Endothelial cell of umbilical vein (primary cell): Measurements from ENCODE around the gene ATP1B2. TPM values are rescaled to one million over a fixed set of nuclear protein-coding genes. Genes with fewer than 3 reads are reported as not detected.

Source experiments
- Bru-seq: library from RNA; stranded (reverse); fragments of 400-500 nt; gene quantifications from one replicate; lab custom pipeline; 2021; lab: Mats Ljungman, UMichigan
- BruChase-seq, 2 experiments: library from RNA; stranded (reverse); fragments of 400-500 nt; gene quantifications; one replicate each; lab custom pipeline; 2021; lab: Mats Ljungman, UMichigan
- BruUV-seq: library from RNA; stranded (reverse); fragments of 400-500 nt; replicated peaks from 2 replicates; lab custom pipeline; 2021; lab: Mats Ljungman, UMichigan
- CTCF ChIA-PET: fragments of 300-600, 350-600 bp; sonication (Branson Sonifier 250); formaldehyde crosslinking; loops from one replicate; lab custom pipeline; 2021; ENCODE audit warnings: antibody characterized with exemption, inconsistent platforms; lab: Charles Lee
- POLR2A ChIA-PET: fragments of 300-600, 350-600 bp; sonication (Branson Sonifier 250); formaldehyde crosslinking; loops from one replicate; lab custom pipeline; 2021; ENCODE audit warnings: antibody characterized with exemption, inconsistent platforms; lab: Charles Lee
- DNase-seq: peaks from one replicate; pipeline ENCODE4 v3.0.0-alpha.2; 2011; ENCODE audit warnings: low read depth, low spot score
- FAIRE-seq: peaks from 2 replicates; lab custom pipeline; 2011; peaks lifted over from hg19 to GRCh38; lab: Jason Lieb, UNC
- H2AFZ ChIP-seq: 2 replicates; pipeline ENCODE4 v1.6.0; 2012; ENCODE audit warnings: low read depth, low read length, control low read depth, inconsistent platforms
- H3K27ac ChIP-seq: 2 replicates; pipeline ENCODE4 v1.5.1; 2011; ENCODE audit warnings: low read depth, mild to moderate bottlenecking, control low read depth, low read length, moderate library complexity; ENCODE audit not compliant: insufficient read depth
- H3K27me3 ChIP-seq, 2 experiments: 2 replicates each; pipeline versions ENCODE4 v1.6.0 to v1.6.1; 2011; ENCODE audit warnings: low read length in 2 of 2, mixed read lengths in 1 of 2; ENCODE audit not compliant: control insufficient read depth in 2 of 2, insufficient read depth in 2 of 2
- H3K36me3 ChIP-seq, 2 experiments: 2 replicates in 1 of 2; 3 replicates in 1 of 2; pipeline ENCODE4 v1.5.1; 2011; ENCODE audit warnings: low read length in 2 of 2, mild to moderate bottlenecking in 1 of 2, moderate library complexity in 1 of 2; ENCODE audit not compliant: control insufficient read depth in 2 of 2, insufficient read depth in 2 of 2; ENCODE audit errors: extremely low read depth in 1 of 2
- H3K4me1 ChIP-seq: 3 replicates; pipeline ENCODE4 v1.5.1; 2011; ENCODE audit warnings: mild to moderate bottlenecking, low read length; ENCODE audit not compliant: control insufficient read depth, insufficient read depth; ENCODE audit errors: extremely low read depth
- H3K4me2 ChIP-seq: 2 replicates; pipeline ENCODE4 v1.6.1; 2011; ENCODE audit warnings: low read length, control low read depth, mixed read lengths; ENCODE audit not compliant: insufficient read depth
- H3K4me3 ChIP-seq, 3 experiments: fragments of 200-600 bp in 1 of 3; sonication (generic), shearing (Covaris generic) in 1 of 3; replicated peaks in 1 of 3; 2 replicates each; pipeline ENCODE4 v1.5.1; 2011 to 2016; ENCODE audit warnings: control low read depth in 3 of 3, low read length in 3 of 3, mild to moderate bottlenecking in 2 of 3, inconsistent platforms in 1 of 3, low read depth in 1 of 3, moderate library complexity in 1 of 3; ENCODE audit not compliant: insufficient read depth in 1 of 3
- H3K79me2 ChIP-seq: 2 replicates; pipeline ENCODE4 v1.6.0; 2012; ENCODE audit warnings: low read length, inconsistent platforms; ENCODE audit not compliant: control insufficient read depth, insufficient read depth
- H3K9ac ChIP-seq: replicated peaks from 2 replicates; pipeline ENCODE3; 2011; ENCODE audit warnings: low read length, control low read depth; ENCODE audit not compliant: insufficient read depth; ENCODE audit errors: extremely low read depth
- H3K9me1 ChIP-seq: replicated peaks from 3 replicates; pipeline ENCODE4 v1.6.0; 2011; ENCODE audit warnings: mild to moderate bottlenecking, low read length; ENCODE audit not compliant: control insufficient read depth, insufficient read depth; ENCODE audit errors: extremely low read depth
- H3K9me3 ChIP-seq: replicated peaks from 2 replicates; pipeline ENCODE4 v1.5.1; 2012; ENCODE audit warnings: low read length, inconsistent platforms; ENCODE audit not compliant: control insufficient read depth, insufficient read depth
- H4K20me1 ChIP-seq: replicated peaks from 2 replicates; pipeline ENCODE3; 2011; ENCODE audit warnings: mild to moderate bottlenecking, low read length; ENCODE audit not compliant: control insufficient read depth, insufficient read depth; ENCODE audit errors: extremely low read depth
- EZH2 ChIP-seq: IDR thresholded peaks from 2 replicates; pipeline ENCODE4 v1.6.1; 2012; ENCODE audit warnings: borderline replicate concordance, low read depth, mild to moderate bottlenecking, moderate library complexity, low read length, inconsistent platforms; ENCODE audit not compliant: severe bottlenecking
- FOS ChIP-seq: IDR thresholded peaks from 2 replicates; pipeline ENCODE4 v1.6.1; 2011; ENCODE audit warnings: mild to moderate bottlenecking, low read length, moderate library complexity, borderline replicate concordance; ENCODE audit not compliant: insufficient read depth
- GATA2 ChIP-seq: IDR thresholded peaks from 2 replicates; pipeline ENCODE4 v1.7.0; 2011; ENCODE audit warnings: low read depth, mild to moderate bottlenecking, moderate library complexity, mixed read lengths, low read length; ENCODE audit not compliant: insufficient read length, insufficient read depth
- JUN ChIP-seq: IDR thresholded peaks from 2 replicates; pipeline ENCODE4 v1.6.1; 2011; ENCODE audit warnings: borderline replicate concordance, low read depth; ENCODE audit not compliant: insufficient read length, insufficient read depth
- MYC ChIP-seq: IDR thresholded peaks from one replicate; pipeline ENCODE4 v1.6.1; 2011; ENCODE audit warnings: mild to moderate bottlenecking, low read depth, low read length
- POLR2A ChIP-seq: IDR thresholded peaks from 2 replicates; pipeline ENCODE4 v1.6.1; 2012; ENCODE audit warnings: low read depth, mild to moderate bottlenecking, control low read depth, low read length
- POLR2AphosphoS5 ChIP-seq: IDR thresholded peaks from 2 replicates; pipeline ENCODE4 v1.6.1; 2012; ENCODE audit warnings: low read depth, mild to moderate bottlenecking, control low read depth, low read length, moderate library complexity; ENCODE audit not compliant: insufficient read depth
- dilution Hi-C: fragments of 300-500 bp; cut with MboI; formaldehyde crosslinking; loops from one replicate; pipeline ENCODE4 v1.15.0; 2019; ENCODE audit warnings: low sequenced_read_pairs; ENCODE audit not compliant: extremely low pct_ligation_motif_present
- intact Hi-C: fragments of 100-400 bp; cut with micrococcal nuclease; formaldehyde crosslinking; loops from one replicate; pipeline ENCODE4 v1.10.0; 2022
- long read RNA-seq: library from polyadenylated mRNA; stranded (forward); transcript quantifications from one replicate; pipeline ENCODE4 v2.0.0, GENCODE V29; 2021
- polyA minus RNA-seq, 3 experiments: library from RNA; depleted of rRNA, polyadenylated mRNA; stranded (reverse); fragments of >200 nt; gene quantifications; 1 replicate in 1 of 3; 2 replicates in 2 of 3; pipeline ENCODE4 v1.2.3, GENCODE V29; 2011
- polyA plus RNA-seq, 4 experiments: library from polyadenylated mRNA; depleted of rRNA in 3 of 4; stranded (reverse) in 3 of 4; unstranded in 1 of 4; fragments of >200 nt; gene quantifications; 2 replicates each; pipeline versions ENCODE4 v1.2.1 to v1.2.3, GENCODE V29; 2011 to 2012; ENCODE audit warnings: missing spikeins in 1 of 4
- total RNA-seq: library from RNA; stranded (reverse); gene quantifications from 2 replicates; pipeline ENCODE4 v1.2.3, GENCODE V29; 2021
- TF ChIP-seq, protein P1 (sequence below), 2 donors: IDR thresholded peaks; 1 replicate in 1 of 2; 2 replicates in 1 of 2; pipeline ENCODE4 v1.5.1; 2011; ENCODE audit warnings: low read length in 2 of 2, mild to moderate bottlenecking in 2 of 2, moderate library complexity in 2 of 2, control low read depth in 1 of 2, inconsistent platforms in 1 of 2, low read depth in 1 of 2; ENCODE audit not compliant: insufficient read depth in 1 of 2; ENCODE audit errors: extremely low read depth in 1 of 2
- TF ChIP-seq, protein P2 (sequence below): IDR thresholded peaks from 2 replicates; pipeline ENCODE4 v1.6.1; 2011; ENCODE audit not compliant: insufficient read depth, insufficient read length

Gene ATP1B2, protein sequence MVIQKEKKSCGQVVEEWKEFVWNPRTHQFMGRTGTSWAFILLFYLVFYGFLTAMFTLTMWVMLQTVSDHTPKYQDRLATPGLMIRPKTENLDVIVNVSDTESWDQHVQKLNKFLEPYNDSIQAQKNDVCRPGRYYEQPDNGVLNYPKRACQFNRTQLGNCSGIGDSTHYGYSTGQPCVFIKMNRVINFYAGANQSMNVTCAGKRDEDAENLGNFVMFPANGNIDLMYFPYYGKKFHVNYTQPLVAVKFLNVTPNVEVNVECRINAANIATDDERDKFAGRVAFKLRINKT
- total RNA-seq (not detected in 2 replicates), polyA plus RNA-seq (0.06 TPM in 1 of 2 replicates, not detected in the other), polyA minus RNA-seq (0.06 TPM in 1 of 2 replicates, not detected in the other), Bru-seq, nascent RNA (not detected), BruChase-seq, experiment 1, labeled RNA remaining after a 6-hour chase (not detected), BruChase-seq, experiment 2, labeled RNA remaining after a 2-hour chase (not detected)
- not detected in 2 replicates for polyA plus RNA-seq (2011; cell fraction: cytosol; rRNA removed)
- not detected in 2 replicates for polyA plus RNA-seq (2011; cell fraction: nucleus; rRNA removed)
- polyA plus RNA-seq (2012) = not detected in 2 replicates
- not detected for polyA minus RNA-seq (2011; cell fraction: cytosol; rRNA and poly(A)+ RNA removed)
- not detected in 2 replicates for polyA minus RNA-seq (2011; cell fraction: nucleus; rRNA and poly(A)+ RNA removed)
- long read RNA-seq = 0 reads

DNA sequence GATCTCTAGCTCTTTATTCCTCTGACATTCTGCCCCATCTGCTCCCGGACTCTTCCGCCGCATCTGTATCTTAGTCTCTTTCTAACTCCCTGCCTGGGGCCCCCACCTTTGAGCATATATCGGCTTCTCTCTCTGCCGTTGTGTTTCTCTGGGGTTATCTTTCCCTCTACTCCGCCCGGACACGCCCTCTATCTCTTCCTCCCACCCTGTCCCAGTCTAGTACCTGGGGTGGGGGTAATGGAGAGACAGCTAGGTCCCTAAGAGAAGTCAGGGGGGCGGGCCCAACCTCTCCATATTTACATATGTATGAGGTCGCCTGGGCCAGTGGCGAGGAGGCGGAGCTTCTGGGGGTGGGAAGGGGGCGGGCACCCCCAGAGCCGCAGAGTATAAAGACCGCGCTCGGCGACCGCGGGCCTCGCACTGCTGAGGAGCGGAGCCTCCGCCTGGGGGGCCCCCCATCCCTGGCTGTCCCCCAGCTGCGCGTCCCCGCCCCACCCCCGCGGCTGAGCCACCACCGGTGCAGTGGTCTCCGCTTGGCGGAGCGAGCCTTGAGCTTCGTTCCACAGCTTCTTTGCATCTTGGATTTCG is at the start of gene ATP1B2:
ATP1B2 (plus strand) TSS at position 418 of the 588 bp plus-strand sequence. CDS start 593 bp downstream, outside the sequence.
- H2AFZ ChIP-seq = peak within 1 kb of the TSS; percentile 12
- BruUV-seq = no TSS peak
- peaks cover 31 to 45% of the 10 kb centered on the region in 2 experiments for H3K27me3 ChIP-seq
- FAIRE-seq (no peak), DNase-seq (peak; percentile 30)
- H3K27ac ChIP-seq = no peak within 1 kb of the TSS
- ChIA-PET POLR2A (interaction anchor here (1.3 kb wide), 1 partner anchor 37 kb away, joined by 5 read pairs; the partner anchor contains the start of genes TP53 and WRAP53), CTCF (interaction anchor here (0.6 to 1.9 kb wide), 9 partner anchors 9 to 74 kb away, joined by 3 to 6 read pairs (median 4); partner anchors contain the start of genes SHBG and TP53)
- dilution Hi-C loops = no loop called here
- peak within 1 kb of the TSS in 1 of 3 experiments; percentile 19 for H3K4me3 ChIP-seq
- peak within 1 kb of the TSS; percentile 25 for H3K4me2 ChIP-seq
- no peaks in the 10 kb centered on the region for H3K9me3 ChIP-seq
- no peaks in the 10 kb centered on the region for H3K4me1 ChIP-seq
- H3K36me3 ChIP-seq = no peaks in the 10 kb centered on the region
- intact Hi-C loops = no loop called here
- H3K79me2 ChIP-seq = no peaks in the 10 kb centered on the region
- TF ChIP-seq FOS = no peak
- no peak for TF ChIP-seq MYC
- TF ChIP-seq POLR2AphosphoS5 = no peak
- TF ChIP-seq, protein P1, sequence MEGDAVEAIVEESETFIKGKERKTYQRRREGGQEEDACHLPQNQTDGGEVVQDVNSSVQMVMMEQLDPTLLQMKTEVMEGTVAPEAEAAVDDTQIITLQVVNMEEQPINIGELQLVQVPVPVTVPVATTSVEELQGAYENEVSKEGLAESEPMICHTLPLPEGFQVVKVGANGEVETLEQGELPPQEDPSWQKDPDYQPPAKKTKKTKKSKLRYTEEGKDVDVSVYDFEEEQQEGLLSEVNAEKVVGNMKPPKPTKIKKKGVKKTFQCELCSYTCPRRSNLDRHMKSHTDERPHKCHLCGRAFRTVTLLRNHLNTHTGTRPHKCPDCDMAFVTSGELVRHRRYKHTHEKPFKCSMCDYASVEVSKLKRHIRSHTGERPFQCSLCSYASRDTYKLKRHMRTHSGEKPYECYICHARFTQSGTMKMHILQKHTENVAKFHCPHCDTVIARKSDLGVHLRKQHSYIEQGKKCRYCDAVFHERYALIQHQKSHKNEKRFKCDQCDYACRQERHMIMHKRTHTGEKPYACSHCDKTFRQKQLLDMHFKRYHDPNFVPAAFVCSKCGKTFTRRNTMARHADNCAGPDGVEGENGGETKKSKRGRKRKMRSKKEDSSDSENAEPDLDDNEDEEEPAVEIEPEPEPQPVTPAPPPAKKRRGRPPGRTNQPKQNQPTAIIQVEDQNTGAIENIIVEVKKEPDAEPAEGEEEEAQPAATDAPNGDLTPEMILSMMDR (IDR thresholded peaks at IDR 0.05; ENCODE audit: extremely low read depth in 1 of 2, insufficient read depth in 1 of 2, low read depth in 1 of 2, low read length in 2 of 2) = no peak
- no peak for TF ChIP-seq POLR2A
- TF ChIP-seq JUN = no peak
- no peak for TF ChIP-seq GATA2
- TF ChIP-seq EZH2 = no peak
- TF ChIP-seq, protein P2, sequence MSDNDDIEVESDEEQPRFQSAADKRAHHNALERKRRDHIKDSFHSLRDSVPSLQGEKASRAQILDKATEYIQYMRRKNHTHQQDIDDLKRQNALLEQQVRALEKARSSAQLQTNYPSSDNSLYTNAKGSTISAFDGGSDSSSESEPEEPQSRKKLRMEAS = no peak
- no peak within 1 kb of the TSS for H3K9ac ChIP-seq
- no peaks in the 10 kb centered on the region for H4K20me1 ChIP-seq
- H3K9me1 ChIP-seq = no peaks in the 10 kb centered on the region
